Adrenal gland (tissue), 12 donors: ENCODE data around the gene GYG2. TPM values are rescaled to one million over a fixed set of nuclear protein-coding genes. Genes with fewer than 3 reads are reported as not detected.

Source experiments
- DNase-seq, 7 donors: peaks; one replicate each; pipeline ENCODE4 v3.0.0-alpha.2; 2019 to 2020
- H3K27ac ChIP-seq, 5 donors: fragments of 200-600 bp; sonication (generic) in 4 of 5; 1 replicate in 3 of 5; 2 replicates in 2 of 5; pipeline versions ENCODE4 v1.5.1 to v1.8.0; 2016 to 2020; ENCODE audit warnings: mild to moderate bottlenecking in 1 of 5
- H3K27me3 ChIP-seq: fragments of 200-600 bp; 2 replicates; pipeline ENCODE4 v1.8.0; 2021
- H3K36me3 ChIP-seq, 2 donors: fragments of 200-600 bp; replicated peaks in 1 of 2; 1 replicate in 1 of 2; 2 replicates in 1 of 2; pipeline versions ENCODE4 v1.5.1 to v1.8.0; 2018 to 2022
- H3K4me1 ChIP-seq, 2 donors: fragments of 200-600 bp; replicated peaks in 1 of 2; 1 replicate in 1 of 2; 2 replicates in 1 of 2; pipeline versions ENCODE4 v1.5.1 to v1.8.0; 2018 to 2021
- H3K4me3 ChIP-seq, 4 donors: fragments of 200-600 bp; sonication (generic) in 3 of 4; one replicate each; pipeline ENCODE4 v1.5.1; 2016 to 2018
- H3K9me3 ChIP-seq, 3 donors: fragments of 200-600 bp; sonication (generic) in 1 of 3; replicated peaks in 1 of 3; 1 replicate in 2 of 3; 2 replicates in 1 of 3; pipeline versions ENCODE4 v1.5.1 to v1.8.0; 2016 to 2021
- POLR2A ChIP-seq, 2 donors: fragments of 450-650 bp; IDR thresholded peaks; one replicate each; pipeline ENCODE4 v1.6.1; 2017; ENCODE audit warnings: antibody characterized with exemption in 2 of 2, mild to moderate bottlenecking in 2 of 2, moderate library complexity in 1 of 2
- WGBS, 4 donors: extraction: QIAGEN DNeasy Blood & Tissue Kit in 2 of 4; methylation state at CpG; one replicate each; pipeline versions ENCODE4 v1.1.5 to v1.1.7; 2013 to 2017; 5-methylcytosine and 5-hydroxymethylcytosine counted together
- intact Hi-C, 2 donors: fragments of 100-400 bp; cut with DNase I; formaldehyde crosslinking; loops; one replicate each; pipeline versions ENCODE4 v1.14.1 to v1.15.0; 2022 to 2023
- polyA plus RNA-seq, 3 donors: library from polyadenylated mRNA; stranded (reverse); fragments of 200-250 nt in 2 of 3; fragments of 350-450 nt in 1 of 3; fragmentation: Illumina TruSeq in 1 of 3; extraction: RNeasy Lipid Tissue Mini Kit (QIAGEN cat#74804) in 1 of 3; gene quantifications; one replicate each; pipeline ENCODE4 v1.2.3, GENCODE V29; 2013 to 2014
- total RNA-seq, 9 donors: library from RNA; depleted of rRNA in 4 of 9; stranded (reverse); fragments of >200 nt in 4 of 9; fragments of 120-200 nt in 1 of 9; fragmentation: NEBNext Ultra II Directional in 1 of 9; extraction: Animal tissue kit (Norgen Biotek cat#: 25700) in 1 of 9; gene quantifications; one replicate each; pipeline versions ENCODE4 v1.1.0 to v1.2.4, GENCODE V29; 2013 to 2023
- TF ChIP-seq, protein P1 (sequence below), 6 experiments: fragments of 450-650 bp in 4 of 6; fragments of 200-600 bp in 2 of 6; sonication (generic) in 1 of 6; IDR thresholded peaks; 1 replicate in 5 of 6; 2 replicates in 1 of 6; pipeline versions ENCODE4 v1.5.1 to v1.8.0; 2016 to 2021; ENCODE audit warnings: antibody characterized with exemption in 6 of 6, mild to moderate bottlenecking in 2 of 6, moderate library complexity in 1 of 6
- donor health status: healthy with polysubstance abuse.
- donor health status: Bipolar disorder and iron deficiency.
- donor health status: DM: yes; HTN: yes; CAD: no.
- donor health status: DM: no; HTN: no; CAD: no.
- donor health status: DM: no; HTN: no; CAD: no.
- donor health status: DM: yes; HTN: yes; CAD: no.

Gene GYG2
- total and polyA plus RNA-seq, 12 donors = 0.26 to 13.4 (median 2.3) TPM

DNA sequence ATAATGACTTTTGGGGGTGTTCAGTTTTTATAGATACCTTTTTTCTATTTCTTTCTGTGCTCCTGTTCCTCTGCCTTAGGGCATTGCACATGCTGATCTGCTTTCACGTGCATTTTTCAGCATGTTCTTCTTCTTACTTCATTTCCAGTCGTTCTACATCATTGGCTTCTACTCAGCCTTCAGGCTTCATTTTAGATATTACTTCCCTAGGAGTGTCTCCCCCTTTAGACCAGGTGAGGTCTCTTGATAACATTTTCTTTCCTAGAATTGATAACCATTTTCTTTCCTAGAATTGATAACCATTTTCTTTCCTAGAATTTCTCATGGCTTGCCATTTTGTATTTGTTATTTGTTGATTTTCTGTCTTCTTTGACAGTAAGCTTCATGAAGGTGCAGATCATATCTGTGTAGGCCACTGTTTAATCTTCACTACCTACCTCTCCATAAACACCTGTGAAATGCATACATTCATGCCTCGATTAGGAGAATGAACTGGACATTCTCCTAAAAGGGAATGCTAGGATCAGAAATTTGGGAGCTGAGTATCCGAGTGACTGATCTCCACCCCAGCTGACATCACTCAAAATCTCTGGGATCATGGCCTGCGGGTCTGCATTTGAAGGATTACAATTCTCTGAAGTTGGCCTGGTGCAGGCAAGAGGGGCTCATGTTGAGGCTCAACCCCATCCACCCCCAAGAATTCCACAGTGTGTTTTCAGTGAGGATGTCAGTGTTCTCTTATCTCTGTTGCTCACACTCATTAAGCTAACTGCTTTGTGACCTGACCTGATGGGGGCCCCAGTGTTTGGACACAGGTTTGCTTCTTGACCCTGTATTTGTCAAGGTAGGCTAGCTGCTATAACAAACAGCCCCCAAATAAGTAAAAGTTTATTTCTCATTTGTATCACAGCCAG, 45.7 kb downstream of the GYG2 start:
- intact Hi-C loops = no loop called here
- no peak for DNase-seq
- WGBS, 4 donors = 71 to 85% (median 82%) methylated on average over 4 to 5 of the region's 5 CpGs
- no peaks in the 10 kb centered on the region for H3K36me3 ChIP-seq
- no peaks in the 10 kb centered on the region for H3K4me1 ChIP-seq
- TF ChIP-seq, protein P1, sequence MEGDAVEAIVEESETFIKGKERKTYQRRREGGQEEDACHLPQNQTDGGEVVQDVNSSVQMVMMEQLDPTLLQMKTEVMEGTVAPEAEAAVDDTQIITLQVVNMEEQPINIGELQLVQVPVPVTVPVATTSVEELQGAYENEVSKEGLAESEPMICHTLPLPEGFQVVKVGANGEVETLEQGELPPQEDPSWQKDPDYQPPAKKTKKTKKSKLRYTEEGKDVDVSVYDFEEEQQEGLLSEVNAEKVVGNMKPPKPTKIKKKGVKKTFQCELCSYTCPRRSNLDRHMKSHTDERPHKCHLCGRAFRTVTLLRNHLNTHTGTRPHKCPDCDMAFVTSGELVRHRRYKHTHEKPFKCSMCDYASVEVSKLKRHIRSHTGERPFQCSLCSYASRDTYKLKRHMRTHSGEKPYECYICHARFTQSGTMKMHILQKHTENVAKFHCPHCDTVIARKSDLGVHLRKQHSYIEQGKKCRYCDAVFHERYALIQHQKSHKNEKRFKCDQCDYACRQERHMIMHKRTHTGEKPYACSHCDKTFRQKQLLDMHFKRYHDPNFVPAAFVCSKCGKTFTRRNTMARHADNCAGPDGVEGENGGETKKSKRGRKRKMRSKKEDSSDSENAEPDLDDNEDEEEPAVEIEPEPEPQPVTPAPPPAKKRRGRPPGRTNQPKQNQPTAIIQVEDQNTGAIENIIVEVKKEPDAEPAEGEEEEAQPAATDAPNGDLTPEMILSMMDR (IDR thresholded peaks at IDR 0.05) = no peak
- TF ChIP-seq POLR2A (IDR thresholded peaks at IDR 0.05) = no peak
- no peaks in the 10 kb centered on the region for H3K9me3 ChIP-seq
- no peak overlapping the region for H3K27ac ChIP-seq
- no peak overlapping the region for H3K4me3 ChIP-seq
- no peaks in the 10 kb centered on the region for H3K27me3 ChIP-seq

DNA sequence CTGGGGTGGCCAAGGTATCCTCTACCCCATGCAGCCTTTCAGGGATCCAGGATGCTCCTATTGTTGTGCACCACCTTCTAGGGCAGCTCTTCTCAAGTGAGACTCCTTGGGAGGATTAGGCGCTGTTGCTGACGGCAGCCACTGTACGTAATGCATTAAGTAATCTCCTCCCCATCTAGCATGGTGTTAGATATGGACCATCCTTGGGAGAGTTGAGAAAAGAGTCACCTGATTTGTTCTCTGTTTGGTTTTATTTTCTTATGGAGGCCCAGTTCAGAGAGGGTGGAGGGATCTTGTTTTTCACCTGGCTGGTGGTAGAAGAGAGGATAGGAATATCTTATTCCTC, 46.4 kb downstream of the GYG2 start:
- intact Hi-C loops = no loop called here
- Histone ChIP-seq H3K36me3 (no peaks in the 10 kb centered on the region), H3K4me1 (no peaks in the 10 kb centered on the region), H3K27me3 (no peaks in the 10 kb centered on the region), H3K27ac (no peak overlapping the region), H3K9me3 (no peaks in the 10 kb centered on the region), H3K4me3 (no peak overlapping the region)
- 84 to 97% (median 89%) methylated on average over 3 of the region's 3 CpGs; no CpG with 5 or more reads in 1 of the 4 donors for WGBS, 4 donors
- TF ChIP-seq, protein P1 (IDR thresholded peaks at IDR 0.05) = no peak
- TF ChIP-seq POLR2A (IDR thresholded peaks at IDR 0.05) = no peak
- DNase-seq = no peak

DNA sequence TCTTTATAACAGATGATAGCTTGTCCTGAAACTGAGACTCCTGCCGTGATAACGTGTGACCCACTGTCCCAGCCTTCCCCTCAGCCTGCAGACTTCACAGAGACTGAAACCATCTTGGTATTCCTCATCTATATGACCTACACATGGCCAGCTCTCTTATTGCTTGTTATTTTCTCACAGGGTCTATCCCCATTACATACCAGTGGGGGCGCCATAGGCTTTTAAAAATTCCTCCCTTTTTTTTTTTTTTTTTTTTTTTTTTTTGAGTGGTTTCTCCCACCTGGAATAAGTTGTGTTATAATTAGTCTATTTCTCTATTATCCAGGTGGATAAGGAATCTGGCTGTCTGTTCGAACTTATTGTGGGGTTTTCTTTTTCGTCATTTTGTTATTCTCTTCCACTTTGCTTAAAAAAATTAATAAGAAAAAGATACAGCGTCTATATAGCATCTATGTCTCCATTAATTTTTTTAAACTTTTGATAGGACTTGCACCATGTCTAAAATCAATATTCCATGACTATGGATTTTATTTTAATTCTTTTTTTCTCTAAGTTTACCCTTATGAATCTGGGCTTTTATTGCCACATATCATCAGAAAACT, 47.2 kb downstream of the GYG2 start:
- H3K4me1 ChIP-seq = no peaks in the 10 kb centered on the region
- no peak overlapping the region for H3K27ac ChIP-seq
- intact Hi-C loops = no loop called here
- H3K27me3 ChIP-seq = no peaks in the 10 kb centered on the region
- no peak for TF ChIP-seq POLR2A (IDR thresholded peaks at IDR 0.05)
- TF ChIP-seq, protein P1 (IDR thresholded peaks at IDR 0.05) = peak in 3 of 6 experiments; percentile 16 to 33 (median 17)
- no peaks in the 10 kb centered on the region for H3K9me3 ChIP-seq
- WGBS, 4 donors = 67 to 79% (median 71%) methylated on average over 6 of the region's 6 CpGs
- no peak overlapping the region for H3K4me3 ChIP-seq
- H3K36me3 ChIP-seq = no peaks in the 10 kb centered on the region
- no peak for DNase-seq

DNA sequence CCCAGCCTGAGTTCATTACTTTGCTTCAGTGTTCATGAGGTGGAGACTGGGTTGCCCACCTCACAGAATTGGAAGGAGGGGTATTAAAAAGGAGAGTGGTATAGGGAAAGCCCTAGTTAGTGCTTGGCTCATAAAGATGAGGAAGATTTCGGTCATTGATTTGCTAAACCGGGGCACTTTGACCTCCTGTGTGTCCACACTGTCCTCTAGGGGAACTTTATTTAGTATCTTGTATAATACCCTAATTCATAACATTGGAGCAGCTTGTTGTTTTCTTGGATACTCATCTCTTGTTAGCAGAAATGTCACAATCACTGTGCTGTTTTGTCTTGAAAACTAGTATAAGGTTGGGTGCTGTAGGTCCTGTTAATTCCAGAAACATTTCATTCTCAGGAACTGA, 49.8 kb downstream of the GYG2 start:
- Histone ChIP-seq H3K9me3 (no peaks in the 10 kb centered on the region), H3K27ac (no peak overlapping the region), H3K4me3 (no peak overlapping the region), H3K4me1 (no peaks in the 10 kb centered on the region), H3K36me3 (no peaks in the 10 kb centered on the region), H3K27me3 (no peaks in the 10 kb centered on the region)
- DNase-seq = no peak
- TF ChIP-seq, protein P1 (IDR thresholded peaks at IDR 0.05) = no peak
- TF ChIP-seq POLR2A (IDR thresholded peaks at IDR 0.05) = no peak
- intact Hi-C loops = no loop called here
- WGBS, 4 donors = 65 to 82% (median 72%) methylated on average over 2 of the region's 2 CpGs
